ENCODE measurements around the gene COPE.
A peak's percentile ranks its signal among the peaks of the same experiment; 100 is the strongest.
"Not testable (repeated sequence)": the region's sequence is repeated elsewhere in the genome, so short reads cannot be mapped to it uniquely, and the experiment has no call there.

COPE gene

GRCh38 chr19:18939922-18940768 lies 21.0 kb upstream of the COPE start:
- no peak for DNase-seq

- no peak for DNase-seq
These were observed 20.0 kb upstream of the COPE start for GRCh38 chr19:18939163-18939562.

GRCh38 chr19:18933297-18933696 lies 14.1 kb upstream of the COPE start:
- DNase-seq, result no peak

- DNase-seq, result peak; percentile 76
These were observed 13.1 kb upstream of the COPE start for GRCh38 chr19:18932216-18932841.

- DNase-seq, result no peak
These were observed 12.4 kb upstream of the COPE start for GRCh38 chr19:18931316-18932162.

GRCh38 chr19:18929311-18929710 lies 10.1 kb upstream of the COPE start:
- DNase-seq, result no peak

- DNase-seq, result no peak
These were observed 9.0 kb upstream of the COPE start for GRCh38 chr19:18928018-18928805.

- DNase-seq, result no peak
These were observed 5.6 kb upstream of the COPE start for GRCh38 chr19:18924684-18925213.

- no peak for DNase-seq
These were observed 3.2 kb upstream of the COPE start for GRCh38 chr19:18922228-18922985.

- DNase-seq, result no peak
These were observed 2.4 kb upstream of the COPE start for GRCh38 chr19:18921593-18921992.

- no peak for DNase-seq
These were observed 1.2 kb upstream of the COPE start for GRCh38 chr19:18920400-18920799.

GRCh38 chr19:18919900-18920214 lies 670 bp upstream of the COPE start:
- DNase-seq, result no peak

GRCh38 chr19:18917593-18917992 lies 1.6 kb downstream of the COPE start:
- not testable (repeated sequence) for DNase-seq

GRCh38 chr19:18915639-18916038 lies 3.5 kb downstream of the COPE start:
- peak; percentile 10 for DNase-seq

- DNase-seq, result no peak
These were observed 5.7 kb downstream of the COPE start for GRCh38 chr19:18913466-18913865.

- DNase-seq, result no peak
These were observed 6.3 kb downstream of the COPE start for GRCh38 chr19:18912933-18913332.

GRCh38 chr19:18910801-18911436 lies 8.3 kb downstream of the COPE start:
- no peak for DNase-seq

- no peak for DNase-seq
These were observed 9.2 kb downstream of the COPE start for GRCh38 chr19:18910010-18910409.

GRCh38 chr19:18908917-18909619 lies 10.1 kb downstream of the COPE start:
- DNase-seq, result no peak

All from NCI-H2029 (cell line).